ENCODE data around the gene GFOD1.

- TF ChIP-seq CTCF (conservative IDR thresholded peaks at IDR 0.05; ENCODE audit: low read length) = no peak
- no peak for TF ChIP-seq EZH2phosphoT487 (IDR thresholded peaks at IDR 0.05; ENCODE audit: borderline replicate concordance, low read depth, low read length)
Observed at GRCh38 chr6:13422681-13423221, 64.6 kb downstream of the GFOD1 start.

Data from OCI-LY7 (cell line).